T-helper 2 cell treated with Interferon-gamma antibody and Interleukin-4, amounts not matched to agents 5 μg/mL and 100 μg/mL, for 36 hours (primary cell): ENCODE measurements around the gene MRPL46.
A peak's percentile ranks its signal among the peaks of the same experiment; 100 is the strongest.
"Not testable (repeated sequence)": the region's sequence is repeated elsewhere in the genome, so short reads cannot be mapped to it uniquely, and the experiment has no call there.

Experiments used
- DNase-seq: peaks from one replicate; pipeline ENCODE4 v3.0.0; 2021; ENCODE audit warnings: low spot score
- H3K27ac Mint-ChIP-seq: one replicate; pipeline ENCODE4 v1.8.0; 2021; ENCODE audit warnings: mild to moderate bottlenecking, mixed read lengths
- H3K27me3 Mint-ChIP-seq: one replicate; pipeline ENCODE4 v1.8.0; 2021; ENCODE audit warnings: low read depth, mixed read lengths
- H3K36me3 Mint-ChIP-seq: one replicate; pipeline ENCODE4 v1.8.0; 2021; ENCODE audit warnings: low read depth, mixed read lengths
- H3K4me1 Mint-ChIP-seq: one replicate; pipeline ENCODE4 v1.8.0; 2021; ENCODE audit warnings: low read depth, mixed read lengths
- H3K4me3 Mint-ChIP-seq: one replicate; pipeline ENCODE4 v1.8.0; 2022; ENCODE audit warnings: mild to moderate bottlenecking, moderate library complexity, mixed read lengths
- H3K9me3 Mint-ChIP-seq: one replicate; pipeline ENCODE4 v1.8.0; 2021; ENCODE audit warnings: mixed read lengths

The MRPL46 gene

GRCh38 chr15:88469321-88469720, 2.1 kb upstream of the MRPL46 start:
- no peaks in the 10 kb centered on the region for H3K9me3 Mint-ChIP-seq
- H3K27me3 Mint-ChIP-seq, result no peaks in the 10 kb centered on the region
- DNase-seq, result no peak
- H3K4me3 Mint-ChIP-seq, result no peak overlapping the region
- peaks cover 24% of the 10 kb centered on the region for H3K4me1 Mint-ChIP-seq
- H3K36me3 Mint-ChIP-seq, result peaks cover 27% of the 10 kb centered on the region
- H3K27ac Mint-ChIP-seq, result no peak overlapping the region

GRCh38 chr15:88468721-88469120, 1.5 kb upstream of the MRPL46 start:
- not testable (repeated sequence) for DNase-seq, H3K9me3 Mint-ChIP-seq, H3K27me3 Mint-ChIP-seq
- Mint-ChIP-seq H3K36me3 (peaks cover 32% of the 10 kb centered on the region), H3K27ac (peak overlapping the region; percentile 96), H3K4me1 (peaks cover 24% of the 10 kb centered on the region), H3K4me3 (peak overlapping the region; percentile 95)

- Mint-ChIP-seq H3K9me3 (no peaks in the 10 kb centered on the region), H3K4me3 (peak overlapping the region; percentile 95), H3K27me3 (no peaks in the 10 kb centered on the region), H3K27ac (peak overlapping the region; percentile 96), H3K36me3 (peaks cover 35% of the 10 kb centered on the region), H3K4me1 (peaks cover 24% of the 10 kb centered on the region)
- DNase-seq, result no peak
Measured at GRCh38 chr15:88467935-88468528, 844 bp upstream of the MRPL46 start.

GRCh38 chr15:88465633-88466224, 1.5 kb downstream of the MRPL46 start:
- Mint-ChIP-seq H3K4me3 (peak overlapping the region; percentile 95), H3K36me3 (peaks cover 42% of the 10 kb centered on the region), H3K27ac (no peak overlapping the region), H3K9me3 (no peaks in the 10 kb centered on the region), H3K4me1 (peaks cover 21% of the 10 kb centered on the region), H3K27me3 (no peaks in the 10 kb centered on the region)
- DNase-seq, result peak; percentile 53

GRCh38 chr15:88463870-88464532, 3.2 kb downstream of the MRPL46 start:
- Mint-ChIP-seq H3K36me3 (peaks cover 51% of the 10 kb centered on the region), H3K4me3 (no peak overlapping the region), H3K27me3 (no peaks in the 10 kb centered on the region), H3K9me3 (no peaks in the 10 kb centered on the region), H3K27ac (no peak overlapping the region), H3K4me1 (peaks cover 21% of the 10 kb centered on the region)
- DNase-seq, result no peak

- Mint-ChIP-seq H3K4me1 (no peaks in the 10 kb centered on the region), H3K27ac (no peak overlapping the region), H3K9me3 (no peaks in the 10 kb centered on the region), H3K4me3 (no peak overlapping the region), H3K27me3 (no peaks in the 10 kb centered on the region), H3K36me3 (peaks cover 18% of the 10 kb centered on the region)
- no peak for DNase-seq
Measured at GRCh38 chr15:88456733-88457132, 10.5 kb downstream of the MRPL46 start.

- Mint-ChIP-seq H3K4me3 (no peak overlapping the region), H3K27ac (no peak overlapping the region), H3K27me3 (peaks cover under 1% of the 10 kb centered on the region), H3K36me3 (peaks cover 12% of the 10 kb centered on the region), H3K9me3 (no peaks in the 10 kb centered on the region), H3K4me1 (peaks cover under 1% of the 10 kb centered on the region)
- DNase-seq, result peak; percentile 23
Measured at GRCh38 chr15:88454867-88455810, 12.0 kb downstream of the MRPL46 start.

- no peak for DNase-seq
- no peaks in the 10 kb centered on the region for H3K9me3 Mint-ChIP-seq
- peaks cover 3% of the 10 kb centered on the region for H3K4me1 Mint-ChIP-seq
- H3K4me3 Mint-ChIP-seq, result no peak overlapping the region
- H3K27me3 Mint-ChIP-seq, result peaks cover 3% of the 10 kb centered on the region
- no peak overlapping the region for H3K27ac Mint-ChIP-seq
- peaks cover 6% of the 10 kb centered on the region for H3K36me3 Mint-ChIP-seq
Measured at GRCh38 chr15:88454236-88454635, 13.0 kb downstream of the MRPL46 start.

GRCh38 chr15:88453651-88454050, 13.5 kb downstream of the MRPL46 start:
- no peak overlapping the region for H3K4me3 Mint-ChIP-seq
- H3K27ac Mint-ChIP-seq, result no peak overlapping the region
- DNase-seq, result no peak
- H3K9me3 Mint-ChIP-seq, result no peaks in the 10 kb centered on the region
- H3K36me3 Mint-ChIP-seq, result peaks cover 1% of the 10 kb centered on the region
- H3K27me3 Mint-ChIP-seq, result peaks cover 3% of the 10 kb centered on the region
- peaks cover 3% of the 10 kb centered on the region for H3K4me1 Mint-ChIP-seq

GRCh38 chr15:88450125-88450798, 16.9 kb downstream of the MRPL46 start:
- Mint-ChIP-seq H3K27me3 (peaks cover 3% of the 10 kb centered on the region), H3K4me1 (peaks cover 3% of the 10 kb centered on the region), H3K36me3 (no peaks in the 10 kb centered on the region), H3K9me3 (no peaks in the 10 kb centered on the region), H3K4me3 (no peak overlapping the region), H3K27ac (no peak overlapping the region)
- peak; percentile 64 for DNase-seq

- H3K36me3 Mint-ChIP-seq, result no peaks in the 10 kb centered on the region
- H3K27ac Mint-ChIP-seq, result no peak overlapping the region
- peaks cover 3% of the 10 kb centered on the region for H3K4me1 Mint-ChIP-seq
- peaks cover 4% of the 10 kb centered on the region for H3K27me3 Mint-ChIP-seq
- no peaks in the 10 kb centered on the region for H3K9me3 Mint-ChIP-seq
- no peak overlapping the region for H3K4me3 Mint-ChIP-seq
- DNase-seq, result no peak
Measured at GRCh38 chr15:88449581-88449980, 17.6 kb downstream of the MRPL46 start.

GRCh38 chr15:88448991-88449461, 18.2 kb downstream of the MRPL46 start:
- Mint-ChIP-seq H3K27ac (no peak overlapping the region), H3K4me3 (no peak overlapping the region), H3K4me1 (peaks cover 3% of the 10 kb centered on the region), H3K36me3 (no peaks in the 10 kb centered on the region), H3K9me3 (peaks cover 2% of the 10 kb centered on the region), H3K27me3 (peaks cover 9% of the 10 kb centered on the region)
- no peak for DNase-seq

- peaks cover 3% of the 10 kb centered on the region for H3K4me1 Mint-ChIP-seq
- no peak for DNase-seq
- H3K27me3 Mint-ChIP-seq, result peaks cover 19% of the 10 kb centered on the region
- H3K27ac Mint-ChIP-seq, result no peak overlapping the region
- no peak overlapping the region for H3K4me3 Mint-ChIP-seq
- no peaks in the 10 kb centered on the region for H3K36me3 Mint-ChIP-seq
- H3K9me3 Mint-ChIP-seq, result peaks cover 9% of the 10 kb centered on the region
Measured at GRCh38 chr15:88447741-88448140, 19.4 kb downstream of the MRPL46 start.
